ENCODE data around the gene ENC1.

- TF ChIP-seq CTCF (IDR thresholded peaks at IDR 0.05) (no peak), POLR2A (IDR thresholded peaks at IDR 0.05) (no peak)
Measured at GRCh38 chr5:74649421-74649973, 9.0 kb upstream of the ENC1 start.

All from body of pancreas (tissue), 4 donors.